Uterus (tissue), 4 donors: ENCODE results near the gene HJV. TPM values are rescaled to one million over a fixed set of nuclear protein-coding genes. Genes with fewer than 3 reads are reported as not detected.

Experiments used
- small RNA-seq: library from RNA; depleted of rRNA; stranded (forward); fragments of <200 nt; gene quantifications from one replicate; pipeline ENCODE3, GENCODE V24; 2016
- total RNA-seq, 4 donors: library from RNA; depleted of rRNA in 3 of 4; stranded (reverse); fragments of >200 nt in 3 of 4; gene quantifications; one replicate each; pipeline versions ENCODE4 v1.1.0 to v1.2.4, GENCODE V29; 2014 to 2023
- donor health status: DM: yes; HTN: yes; CAD: no.

The HJV gene
- total RNA-seq, 4 donors from 2014 or later: not detected

Small RNAs within 50 kb of the gene (small RNA-seq; reads per million reads assigned to genes)
- gene RNVU1-6: not detected

Other genes starting within 250 kb of the HJV start
- 10 to 100 TPM; 18.8 to 33.4 (median 27.8) TPM for gene RNF115, start 197.6 kb downstream of the HJV start, total RNA-seq
- gene POLR3C, start 197.5 kb downstream of the HJV start, total RNA-seq: 10 to 100 TPM; 36.0 to 49.2 (median 42.2) TPM
- gene NUDT17, start 176.1 kb downstream of the HJV start, total RNA-seq: 1 to 10 TPM in 3 of 4 donors, not detected in 1; 2.5 to 5.6 (median 4.7) TPM
- 10 to 100 TPM; 10.2 to 88.6 (median 24.5) TPM for gene PIAS3, start 162.7 kb downstream of the HJV start, total RNA-seq
- gene ANKRD35, start 135.9 kb downstream of the HJV start, total RNA-seq: 1 to 10 TPM in 3 of 4 donors, under 1 TPM in 1; 0.77 to 8.8 (median 5.4) TPM
- 10 to 100 TPM in 1 of 4 donors, 1 to 10 TPM in 3; 2.7 to 19.9 (median 4.0) TPM for gene ITGA10, start 111.7 kb downstream of the HJV start, total RNA-seq
- 10 to 100 TPM; 26.1 to 46.3 (median 36.0) TPM for gene PEX11B, start 103.0 kb downstream of the HJV start, total RNA-seq
- 100 to 1,000 TPM; 118 to 226 (median 146) TPM for gene RBM8A, start 94.3 kb downstream of the HJV start, total RNA-seq
- 10 to 100 TPM; 12.3 to 69.0 (median 32.2) TPM for gene LIX1L, start 63.7 kb downstream of the HJV start, total RNA-seq
- gene ANKRD34A, start 57.2 kb downstream of the HJV start, total RNA-seq: 1 to 10 TPM in 1 of 4 donors, under 1 TPM in 3; 0.26 to 5.0 (median 0.61) TPM
- gene POLR3GL, start 57.0 kb downstream of the HJV start, total RNA-seq: 10 to 100 TPM in 2 of 4 donors, 1 to 10 TPM in 2; 3.3 to 28.1 (median 8.6) TPM
- 1,000 to 10,000 TPM in 3 of 4 donors, 100 to 1,000 TPM in 1; 731 to 1,940 (median 1,478) TPM for gene TXNIP, start 25.2 kb downstream of the HJV start, total RNA-seq
- 1 to 10 TPM in 3 of 4 donors, not detected in 1; 1.3 to 4.0 (median 2.8) TPM for gene NBPF10, start 123.1 kb upstream of the HJV start, total RNA-seq
- 100 to 1,000 TPM in 1 of 4 donors, 10 to 100 TPM in 3; 27.9 to 125 (median 54.2) TPM for gene NOTCH2NLA, start 207.3 kb upstream of the HJV start, total RNA-seq